Hepatocyte (in vitro differentiated cells): ENCODE results near the gene RIPOR1. TPM values are rescaled to one million over a fixed set of nuclear protein-coding genes. Genes with fewer than 3 reads are reported as not detected.

Experiments
- DNase-seq: peaks from one replicate; pipeline ENCODE4 v3.0.0-alpha.2; 2016; ENCODE audit warnings: low spot score
- H2AFZ ChIP-seq: fragments of 200-600 bp; sonication (generic); 2 replicates; pipeline ENCODE4 v1.6.0; 2016; ENCODE audit warnings: antibody characterized with exemption, mild to moderate bottlenecking
- H3K27ac ChIP-seq: fragments of 200-600 bp; sonication (generic); 2 replicates; pipeline ENCODE4 v1.5.1; 2016; ENCODE audit warnings: mild to moderate bottlenecking
- H3K27me3 ChIP-seq: fragments of 200-600 bp; sonication (generic); 2 replicates; pipeline ENCODE4 v1.6.1; 2016
- H3K36me3 ChIP-seq: fragments of 200-600 bp; sonication (generic); replicated peaks from 2 replicates; pipeline ENCODE4 v1.5.1; 2016; ENCODE audit warnings: low read depth; ENCODE audit not compliant: insufficient read depth
- H3K4me1 ChIP-seq: fragments of 200-600 bp; sonication (generic); 2 replicates; pipeline ENCODE4 v1.5.1; 2016; ENCODE audit warnings: mild to moderate bottlenecking, moderate library complexity; ENCODE audit not compliant: insufficient read depth
- H3K4me2 ChIP-seq: fragments of 200-600 bp; sonication (generic); 2 replicates; pipeline ENCODE4 v1.6.0; 2016
- H3K4me3 ChIP-seq: fragments of 200-600 bp; sonication (generic); 2 replicates; pipeline ENCODE4 v1.5.1; 2016; ENCODE audit warnings: mild to moderate bottlenecking
- H3K79me2 ChIP-seq: fragments of 200-600 bp; sonication (generic); 2 replicates; pipeline ENCODE4 v1.6.0; 2017; ENCODE audit warnings: mild to moderate bottlenecking
- H3K9me2 ChIP-seq: fragments of 200-600 bp; sonication (generic); replicated peaks from 2 replicates; pipeline ENCODE4 v1.6.0; 2017; ENCODE audit warnings: mild to moderate bottlenecking; ENCODE audit not compliant: insufficient read depth
- H3K9me3 ChIP-seq: fragments of 200-600 bp; sonication (generic); 2 replicates; pipeline ENCODE4 v1.5.1; 2016; ENCODE audit warnings: low read depth, mild to moderate bottlenecking
- H4K20me1 ChIP-seq: fragments of 200-600 bp; sonication (generic); 2 replicates; pipeline ENCODE4 v1.6.0; 2016; ENCODE audit warnings: mild to moderate bottlenecking; ENCODE audit not compliant: insufficient read depth, poor library complexity, severe bottlenecking
- CTCF ChIP-seq: fragments of 200-600 bp; sonication (generic); IDR thresholded peaks from 2 replicates; pipeline ENCODE4 v1.5.1; 2016; ENCODE audit warnings: antibody characterized with exemption, mild to moderate bottlenecking; ENCODE audit not compliant: poor library complexity
- EZH2 ChIP-seq: fragments of 200-600 bp; sonication (generic); IDR thresholded peaks from 2 replicates; pipeline ENCODE4 v1.6.1; 2016; ENCODE audit warnings: antibody characterized with exemption, mild to moderate bottlenecking, borderline replicate concordance
- EZH2phosphoT487 ChIP-seq: fragments of 200-600 bp; sonication (generic); IDR thresholded peaks from one replicate; pipeline ENCODE4 v1.6.1; 2018; ENCODE audit warnings: antibody characterized with exemption, mild to moderate bottlenecking, low read depth, moderate library complexity; ENCODE audit not compliant: unreplicated experiment, severe bottlenecking
- WGBS: methylation state at CpG from one replicate; pipeline ENCODE4 v1.1.6; 2016; ENCODE audit warnings: low lambda C conversion rate; ENCODE audit errors: missing lambda C conversion rate; 5-methylcytosine and 5-hydroxymethylcytosine counted together
- polyA plus RNA-seq: library from polyadenylated mRNA; unstranded; fragments of >200 nt; fragmentation: Nextera tagmentation; extraction: Ambion mirVana; gene quantifications from 2 replicates; pipeline ENCODE4 v1.2.1, GENCODE V29; 2016
- total RNA-seq: library from RNA; depleted of rRNA; stranded (reverse); fragments of >200 nt; gene quantifications from 2 replicates; pipeline ENCODE4 v1.2.3, GENCODE V29; 2014

Gene RIPOR1
- total and polyA plus RNA-seq, 2 experiments from 2014 or later: 12.5 to 38.3 TPM

GRCh38 chr16:67543036-67543435 is 14.4 kb downstream of the RIPOR1 start:
- H3K79me2 ChIP-seq: peaks cover under 1% of the 10 kb centered on the region

GRCh38 chr16:67543582-67543981 is 15.0 kb downstream of the RIPOR1 start:
- DNase-seq: no peak
- Histone ChIP-seq H3K4me2 (no peak overlapping the region), H3K27ac (no peak overlapping the region), H3K9me3 (no peaks in the 10 kb centered on the region), H3K4me1 (peaks cover 6% of the 10 kb centered on the region), H2AFZ (no peak overlapping the region), H3K27me3 (no peaks in the 10 kb centered on the region), H3K79me2 (no peaks in the 10 kb centered on the region), H3K36me3 (no peaks in the 10 kb centered on the region), H3K9me2 (no peaks in the 10 kb centered on the region), H3K4me3 (no peak overlapping the region), H4K20me1 (peaks cover 11% of the 10 kb centered on the region)
- 98% methylated on average over 5 of the region's 6 CpGs for WGBS
- no peak for TF ChIP-seq EZH2phosphoT487
- TF ChIP-seq CTCF: no peak
- no peak for TF ChIP-seq EZH2

More at GRCh38 chr16:67543036-67543435, 14.4 kb downstream of the RIPOR1 start:
- H3K27me3 ChIP-seq: no peaks in the 10 kb centered on the region
- 95% methylated on average over 8 of the region's 8 CpGs for WGBS
- H3K4me1 ChIP-seq: peaks cover 12% of the 10 kb centered on the region
- H3K9me2 ChIP-seq: no peaks in the 10 kb centered on the region
- H4K20me1 ChIP-seq: peaks cover 17% of the 10 kb centered on the region
- no peak overlapping the region for H3K27ac ChIP-seq
- no peak for DNase-seq
- no peak overlapping the region for H3K4me2 ChIP-seq
- H3K9me3 ChIP-seq: no peaks in the 10 kb centered on the region
- no peak overlapping the region for H2AFZ ChIP-seq
- no peak for TF ChIP-seq EZH2
- TF ChIP-seq CTCF: no peak
- TF ChIP-seq EZH2phosphoT487: no peak
- no peak overlapping the region for H3K4me3 ChIP-seq
- no peaks in the 10 kb centered on the region for H3K36me3 ChIP-seq

GRCh38 chr16:67544329-67544841 is 15.8 kb downstream of the RIPOR1 start:
- no peak overlapping the region for H3K27ac ChIP-seq
- DNase-seq: no peak
- H3K27me3 ChIP-seq: no peaks in the 10 kb centered on the region
- 94% methylated on average over 13 of the region's 13 CpGs for WGBS
- H3K79me2 ChIP-seq: no peaks in the 10 kb centered on the region
- no peak overlapping the region for H3K4me3 ChIP-seq
- no peak overlapping the region for H2AFZ ChIP-seq
- H3K4me2 ChIP-seq: no peak overlapping the region
- peaks cover 3% of the 10 kb centered on the region for H4K20me1 ChIP-seq
- no peaks in the 10 kb centered on the region for H3K9me2 ChIP-seq
- TF ChIP-seq CTCF: no peak
- TF ChIP-seq EZH2: no peak
- no peak for TF ChIP-seq EZH2phosphoT487
- no peaks in the 10 kb centered on the region for H3K36me3 ChIP-seq
- H3K4me1 ChIP-seq: no peaks in the 10 kb centered on the region
- H3K9me3 ChIP-seq: no peaks in the 10 kb centered on the region
